GM12878 (cell line): ENCODE results near the gene MDGA2. TPM values are rescaled to one million over a fixed set of nuclear protein-coding genes. Genes with fewer than 3 reads are reported as not detected.

Experiments
- ATAC-seq: fragments of 200-7000 bp; cut with Tn5 transposase; 3 replicates; pipeline ENCODE4 v1.9.1; 2020; ENCODE audit warnings: mild to moderate bottlenecking, moderate library complexity
- BruUV-seq: library from RNA; stranded (reverse); fragments of 400-500 nt; replicated peaks from 2 replicates; lab custom pipeline; 2021; lab: Mats Ljungman, UMichigan
- CTCF ChIA-PET: fragments of 300-600 bp; sonication (Branson Sonifier 250); formaldehyde crosslinking; extraction: SDS; loops from one replicate; lab custom pipeline; 2021; ENCODE audit warnings: inconsistent platforms; lab: Yijun Ruan, JAX
- POLR2A ChIA-PET: fragments of 350-600 bp; formaldehyde crosslinking; extraction: SDS; loops from one replicate; lab custom pipeline; 2021; ENCODE audit warnings: inconsistent platforms; lab: Charles Lee
- RAD21 ChIA-PET: fragments of 300-600 bp; sonication (Branson Sonifier 250); formaldehyde crosslinking; loops from one replicate; lab custom pipeline; 2023; ENCODE audit warnings: antibody characterized with exemption; ENCODE audit not compliant: unreplicated experiment; lab: Charles Lee
- SMC1A ChIA-PET: fragments of 300-600 bp; sonication (Branson Sonifier 250); formaldehyde crosslinking; loops from one replicate; lab custom pipeline; 2023; ENCODE audit not compliant: unreplicated experiment, uncharacterized antibody; lab: Charles Lee
- DNase-seq: peaks from one replicate; pipeline ENCODE4 v3.0.0-alpha.2; 2011; ENCODE audit warnings: low read depth, low spot score
- FAIRE-seq: peaks from 3 replicates; lab custom pipeline; 2011; peaks lifted over from hg19 to GRCh38; lab: Jason Lieb, UNC
- H2AFZ ChIP-seq: 2 replicates; pipeline ENCODE4 v1.6.0; 2011; ENCODE audit warnings: low read depth, low read length, control low read depth; ENCODE audit not compliant: control insufficient read depth
- H3K27ac ChIP-seq: 2 replicates; pipeline ENCODE4 v1.5.1; 2011; ENCODE audit warnings: control low read depth; ENCODE audit not compliant: control insufficient read depth, insufficient read depth
- H3K27me3 ChIP-seq, 2 experiments: replicated peaks in 1 of 2; 2 replicates each; pipeline versions ENCODE4 v1.6.0 to v1.6.1; 2011; ENCODE audit warnings: low read length in 1 of 2; ENCODE audit not compliant: control insufficient read depth in 2 of 2, insufficient read depth in 2 of 2
- H3K36me3 ChIP-seq, 2 experiments: 2 replicates each; pipeline ENCODE4 v1.5.1; 2011; ENCODE audit warnings: low read length in 1 of 2; ENCODE audit not compliant: control insufficient read depth in 2 of 2, insufficient read depth in 2 of 2
- H3K4me1 ChIP-seq: 2 replicates; pipeline ENCODE4 v1.6.1; 2011; ENCODE audit warnings: mild to moderate bottlenecking, low read length, moderate library complexity, mixed read lengths; ENCODE audit not compliant: control insufficient read depth, insufficient read depth
- H3K4me2 ChIP-seq: 2 replicates; pipeline ENCODE4 v1.6.0; 2011; ENCODE audit warnings: control low read depth; ENCODE audit not compliant: control insufficient read depth, insufficient read depth
- H3K4me3 ChIP-seq: fragments of 200-600 bp; sonication (generic); 2 replicates; pipeline ENCODE4 v1.5.1; 2016
- H3K79me2 ChIP-seq: 2 replicates; pipeline ENCODE4 v1.6.0; 2011; ENCODE audit warnings: low read length; ENCODE audit not compliant: control insufficient read depth, insufficient read depth
- H3K9ac ChIP-seq: 2 replicates; pipeline ENCODE4 v1.8.0; 2011; ENCODE audit warnings: low read length, control low read depth, mixed read lengths; ENCODE audit not compliant: control insufficient read depth, insufficient read depth
- H3K9me3 ChIP-seq: replicated peaks from 3 replicates; pipeline ENCODE4 v1.5.1; 2011; ENCODE audit warnings: mild to moderate bottlenecking, low read length; ENCODE audit not compliant: control insufficient read depth, insufficient read depth
- H4K20me1 ChIP-seq: 2 replicates; pipeline ENCODE4 v1.6.0; 2011; ENCODE audit not compliant: control insufficient read depth, insufficient read depth
- ASH2L ChIP-seq: fragments of 300-600, 200-600 bp; sonication (generic); IDR thresholded peaks from 2 replicates; pipeline ENCODE4 v1.6.1; 2017; ENCODE audit warnings: low read depth, mild to moderate bottlenecking, borderline replicate concordance
- BCLAF1 ChIP-seq: fragments of 450-650 bp; IDR thresholded peaks from 2 replicates; pipeline ENCODE4 v1.6.1; 2017; ENCODE audit warnings: antibody characterized with exemption, mild to moderate bottlenecking, moderate library complexity
- CHD4 ChIP-seq: fragments of 200-600 bp; sonication (generic); IDR thresholded peaks from 2 replicates; pipeline ENCODE4 v1.6.1; 2016; ENCODE audit warnings: mild to moderate bottlenecking
- CREB1 ChIP-seq: IDR thresholded peaks from 2 replicates; pipeline ENCODE4 v1.6.1; 2012; ENCODE audit warnings: low read depth, mild to moderate bottlenecking, inconsistent platforms
- IKZF1 ChIP-seq: fragments of 450-650 bp; conservative IDR thresholded peaks from 2 replicates; pipeline ENCODE4 v1.6.1; 2017; ENCODE audit warnings: antibody characterized with exemption, mild to moderate bottlenecking
- IKZF2 ChIP-seq, 2 experiments: fragments of 450-650 bp; IDR thresholded peaks; 2 replicates each; pipeline ENCODE4 v1.6.1; 2017; ENCODE audit warnings: mild to moderate bottlenecking in 2 of 2, moderate library complexity in 2 of 2
- KDM1A ChIP-seq: fragments of 200-600 bp; sonication (generic); IDR thresholded peaks from 2 replicates; pipeline ENCODE4 v1.6.1; 2016; ENCODE audit warnings: borderline replicate concordance
- MEF2B ChIP-seq: fragments of 450-650 bp; IDR thresholded peaks from 2 replicates; pipeline ENCODE4 v1.6.1; 2018; ENCODE audit warnings: mild to moderate bottlenecking, moderate library complexity; ENCODE audit not compliant: partially characterized antibody, poor library complexity, severe bottlenecking
- NFYA ChIP-seq: IDR thresholded peaks from 2 replicates; pipeline ENCODE4 v1.6.1; 2011; ENCODE audit warnings: low read depth, mild to moderate bottlenecking, low read length, improper control_type of control experiment, borderline replicate concordance
- NR2C2 ChIP-seq: IDR thresholded peaks from 2 replicates; pipeline ENCODE4 v1.6.1; 2011; ENCODE audit warnings: borderline replicate concordance, low read depth; ENCODE audit not compliant: control insufficient read depth, insufficient read length
- RCOR1 ChIP-seq: conservative IDR thresholded peaks from 2 replicates; pipeline ENCODE4 v1.6.1; 2012; ENCODE audit warnings: low read depth, low read length, improper control_type of control experiment
- SMAD1 ChIP-seq: fragments of 450-650 bp; IDR thresholded peaks from 2 replicates; pipeline ENCODE4 v1.6.1; 2018; ENCODE audit warnings: mild to moderate bottlenecking, low read depth; ENCODE audit not compliant: partially characterized antibody
- STAT3 ChIP-seq: IDR thresholded peaks from 2 replicates; pipeline ENCODE4 v1.6.1; 2011; ENCODE audit warnings: low read depth, low read length, improper control_type of control experiment
- SUPT20H ChIP-seq: IDR thresholded peaks from 2 replicates; pipeline ENCODE4 v1.6.1; 2011; ENCODE audit warnings: low read depth, mild to moderate bottlenecking, low read length, moderate library complexity, borderline replicate concordance; ENCODE audit not compliant: control insufficient read depth
- TCF3 ChIP-seq: IDR thresholded peaks from 2 replicates; pipeline ENCODE4 v1.6.1; 2012; ENCODE audit warnings: low read depth, mild to moderate bottlenecking, low read length, borderline replicate concordance; ENCODE audit not compliant: insufficient read depth
- WRNIP1 ChIP-seq: IDR thresholded peaks from 2 replicates; pipeline ENCODE4 v1.6.1; 2011; ENCODE audit warnings: low read depth, low read length, improper control_type of control experiment, borderline replicate concordance
- ZNF207 ChIP-seq: fragments of 450-650 bp; IDR thresholded peaks from 2 replicates; pipeline ENCODE4 v1.6.1; 2014; ENCODE audit warnings: antibody characterized with exemption, mild to moderate bottlenecking, borderline replicate concordance
- ZNF274 ChIP-seq: IDR thresholded peaks from one replicate; pipeline ENCODE4 v1.8.0; 2011; ENCODE audit not compliant: insufficient read length, insufficient read depth
- WGBS: methylation state at CpG from one replicate; pipeline ENCODE4 v1.1.6; 2016; ENCODE audit warnings: low lambda C conversion rate; ENCODE audit not compliant: insufficient replicate concordance, insufficient coverage; ENCODE audit errors: missing lambda C conversion rate; 5-methylcytosine and 5-hydroxymethylcytosine counted together
- in situ Hi-C: fragments of 300-500 bp; cut with MboI; formaldehyde crosslinking; loops from 9 replicates; pipeline ENCODE4 v1.14.3; 2018; ENCODE audit warnings: mixed read lengths
- intact Hi-C: fragments of 100-400 bp; cut with micrococcal nuclease; formaldehyde crosslinking; loops from one replicate; pipeline ENCODE4 v1.14.2; 2022; ENCODE audit not compliant: unreplicated experiment
- polyA plus RNA-seq, 11 experiments: library from polyadenylated mRNA; depleted of rRNA in 4 of 11; unstranded in 6 of 11; stranded (reverse) in 5 of 11; fragments of >200 nt; fragmentation: Nextera tagmentation in 4 of 11; fragmentation: Illumina TruSeq in 1 of 11; extraction: Ambion mirVana in 4 of 11; extraction: Trizol in 1 of 11; gene quantifications; 1 replicate in 1 of 11; 2 replicates in 10 of 11; pipeline versions ENCODE4 v1.2.1 to v1.2.3, GENCODE V29; 2011 to 2016; ENCODE audit warnings: inconsistent platforms in 2 of 11, missing spikeins in 2 of 11, low read depth in 1 of 11
- total RNA-seq, 4 experiments: library from RNA; depleted of rRNA in 3 of 4; stranded (reverse); fragments of >200 nt in 3 of 4; fragmentation: Illumina TruSeq in 1 of 4; extraction: Trizol in 1 of 4; gene quantifications; 2 replicates each; pipeline versions ENCODE4 v1.2.1 to v1.2.3, GENCODE V29; 2013 to 2021
- TF ChIP-seq, protein P1 (sequence below): fragments of 450-650 bp; IDR thresholded peaks from 2 replicates; pipeline ENCODE4 v1.6.1; 2017; ENCODE audit warnings: mild to moderate bottlenecking, moderate library complexity

The MDGA2 gene
- total and polyA plus RNA-seq, 10 of the 15 experiments (the other 5 are each of a cell fraction or from before 2014, with no cell fraction given): not detected

- TF ChIP-seq, protein P1, sequence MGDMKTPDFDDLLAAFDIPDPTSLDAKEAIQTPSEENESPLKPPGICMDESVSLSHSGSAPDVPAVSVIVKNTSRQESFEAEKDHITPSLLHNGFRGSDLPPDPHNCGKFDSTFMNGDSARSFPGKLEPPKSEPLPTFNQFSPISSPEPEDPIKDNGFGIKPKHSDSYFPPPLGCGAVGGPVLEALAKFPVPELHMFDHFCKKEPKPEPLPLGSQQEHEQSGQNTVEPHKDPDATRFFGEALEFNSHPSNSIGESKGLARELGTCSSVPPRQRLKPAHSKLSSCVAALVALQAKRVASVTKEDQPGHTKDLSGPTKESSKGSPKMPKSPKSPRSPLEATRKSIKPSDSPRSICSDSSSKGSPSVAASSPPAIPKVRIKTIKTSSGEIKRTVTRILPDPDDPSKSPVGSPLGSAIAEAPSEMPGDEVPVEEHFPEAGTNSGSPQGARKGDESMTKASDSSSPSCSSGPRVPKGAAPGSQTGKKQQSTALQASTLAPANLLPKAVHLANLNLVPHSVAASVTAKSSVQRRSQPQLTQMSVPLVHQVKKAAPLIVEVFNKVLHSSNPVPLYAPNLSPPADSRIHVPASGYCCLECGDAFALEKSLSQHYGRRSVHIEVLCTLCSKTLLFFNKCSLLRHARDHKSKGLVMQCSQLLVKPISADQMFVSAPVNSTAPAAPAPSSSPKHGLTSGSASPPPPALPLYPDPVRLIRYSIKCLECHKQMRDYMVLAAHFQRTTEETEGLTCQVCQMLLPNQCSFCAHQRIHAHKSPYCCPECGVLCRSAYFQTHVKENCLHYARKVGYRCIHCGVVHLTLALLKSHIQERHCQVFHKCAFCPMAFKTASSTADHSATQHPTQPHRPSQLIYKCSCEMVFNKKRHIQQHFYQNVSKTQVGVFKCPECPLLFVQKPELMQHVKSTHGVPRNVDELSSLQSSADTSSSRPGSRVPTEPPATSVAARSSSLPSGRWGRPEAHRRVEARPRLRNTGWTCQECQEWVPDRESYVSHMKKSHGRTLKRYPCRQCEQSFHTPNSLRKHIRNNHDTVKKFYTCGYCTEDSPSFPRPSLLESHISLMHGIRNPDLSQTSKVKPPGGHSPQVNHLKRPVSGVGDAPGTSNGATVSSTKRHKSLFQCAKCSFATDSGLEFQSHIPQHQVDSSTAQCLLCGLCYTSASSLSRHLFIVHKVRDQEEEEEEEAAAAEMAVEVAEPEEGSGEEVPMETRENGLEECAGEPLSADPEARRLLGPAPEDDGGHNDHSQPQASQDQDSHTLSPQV: no peak
- TF ChIP-seq IKZF2 (IDR thresholded peaks at IDR 0.05): no peak
- no peak for TF ChIP-seq BCLAF1
- no peak for TF ChIP-seq WRNIP1
Measured at GRCh38 chr14:47658041-47658440, 17.4 kb downstream of the MDGA2 start (continued).

DNA sequence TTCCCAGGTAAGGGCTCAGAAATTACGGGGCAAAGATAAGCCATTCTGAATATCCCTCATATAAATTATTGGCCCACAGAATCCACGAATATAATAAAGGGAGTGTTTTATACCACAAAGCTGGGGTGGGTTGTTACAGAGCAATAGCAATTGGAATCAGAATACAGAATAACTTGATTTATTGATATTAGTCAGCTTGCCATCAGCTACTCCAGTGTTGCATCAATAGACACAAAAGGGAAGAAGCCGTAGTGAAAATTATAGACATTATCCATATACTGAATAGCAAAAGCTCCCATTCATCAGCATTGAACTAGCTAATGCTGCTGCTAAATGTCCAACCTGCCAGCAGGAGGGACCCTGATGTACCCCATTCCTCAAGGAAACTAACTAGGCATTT lies 18.3 kb downstream of the MDGA2 start:
- H3K27me3 ChIP-seq: no peaks in the 10 kb centered on the region
- in situ Hi-C loops (no loop called here), intact Hi-C loops (no loop called here)
- ChIA-PET CTCF (no interaction called here), POLR2A (no interaction called here), SMC1A (no interaction called here), RAD21 (no interaction called here)
- H3K27ac ChIP-seq: no peak overlapping the region
- H3K4me1 ChIP-seq: no peaks in the 10 kb centered on the region
- H2AFZ ChIP-seq: no peak overlapping the region
- no peak overlapping the region for H3K4me3 ChIP-seq
- DNase-seq (no peak), ATAC-seq (no peak), FAIRE-seq (no peak)
- H3K36me3 ChIP-seq: no peaks in the 10 kb centered on the region
- H3K9ac ChIP-seq: no peak overlapping the region
- H4K20me1 ChIP-seq: no peaks in the 10 kb centered on the region
- no TSS peak for BruUV-seq
- 42% methylated on average over 3 of the region's 3 CpGs for WGBS
- H3K79me2 ChIP-seq: no peaks in the 10 kb centered on the region
- H3K4me2 ChIP-seq: no peak overlapping the region
- no peaks in the 10 kb centered on the region for H3K9me3 ChIP-seq
- TF ChIP-seq SUPT20H (no peak), ZNF207 (no peak), ASH2L (no peak), NR2C2 (no peak), IKZF1 (no peak), KDM1A (no peak), CREB1 (no peak), CHD4 (no peak), STAT3 (no peak), TCF3 (no peak), NFYA (no peak), RCOR1 (no peak), SMAD1 (no peak), MEF2B (no peak), ZNF274 (no peak)
